ENCODE measurements around the gene SYNE3.
A peak's percentile ranks its signal among the peaks of the same experiment; 100 is the strongest.

Gene SYNE3

DNA sequence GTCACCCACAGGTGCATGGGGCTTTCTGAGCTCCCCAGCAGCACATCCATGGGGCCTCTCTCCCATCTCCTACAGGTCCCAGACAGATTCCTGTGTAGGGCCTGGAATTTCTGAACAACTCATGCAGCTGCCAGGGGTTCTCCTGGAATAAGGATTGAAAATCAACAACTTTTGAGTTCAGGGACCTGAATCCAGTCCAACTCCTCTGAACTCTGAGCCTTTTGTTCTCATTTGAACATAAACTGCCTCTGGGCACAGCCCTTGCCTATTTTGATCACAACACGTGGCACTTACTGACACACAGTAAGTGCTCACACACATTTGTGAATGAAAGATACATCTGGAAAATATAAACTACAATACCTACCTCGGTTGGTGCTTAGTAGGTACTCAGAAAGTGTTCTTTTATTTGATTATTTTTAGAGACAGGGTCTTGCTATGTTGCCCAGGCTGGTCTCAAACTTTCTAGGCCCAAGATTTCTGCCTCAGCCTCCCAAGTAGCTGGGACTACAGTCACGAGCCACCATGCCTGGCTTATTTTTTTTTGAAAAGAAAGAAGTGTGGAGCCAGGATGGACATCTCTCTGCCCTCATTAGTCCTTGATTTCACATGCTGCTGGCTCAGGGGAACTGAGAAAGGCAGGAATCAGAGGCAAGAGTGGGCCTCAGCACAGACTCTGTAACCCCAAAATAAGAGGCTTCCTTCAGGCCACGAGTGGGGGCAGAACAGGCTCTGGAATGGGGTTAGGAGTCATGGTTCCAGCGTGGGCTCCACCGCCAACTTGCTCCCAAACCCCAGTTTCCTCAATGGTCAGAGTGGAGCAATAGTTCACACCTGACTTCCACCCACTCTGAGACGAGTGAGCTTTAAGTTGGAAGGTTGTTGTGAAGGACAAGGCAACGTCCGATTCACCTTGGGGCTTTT is 27.0 kb downstream of the SYNE3 start:
- DNase-seq (ENCODE audit: low read depth in 3 of 3, low spot score in 1 of 3) = no peak

- no peak for DNase-seq (ENCODE audit: low read depth in 3 of 3, low spot score in 1 of 3)
Measured at GRCh38 chr14:95488376-95489213, 27.9 kb downstream of the SYNE3 start.

DNA sequence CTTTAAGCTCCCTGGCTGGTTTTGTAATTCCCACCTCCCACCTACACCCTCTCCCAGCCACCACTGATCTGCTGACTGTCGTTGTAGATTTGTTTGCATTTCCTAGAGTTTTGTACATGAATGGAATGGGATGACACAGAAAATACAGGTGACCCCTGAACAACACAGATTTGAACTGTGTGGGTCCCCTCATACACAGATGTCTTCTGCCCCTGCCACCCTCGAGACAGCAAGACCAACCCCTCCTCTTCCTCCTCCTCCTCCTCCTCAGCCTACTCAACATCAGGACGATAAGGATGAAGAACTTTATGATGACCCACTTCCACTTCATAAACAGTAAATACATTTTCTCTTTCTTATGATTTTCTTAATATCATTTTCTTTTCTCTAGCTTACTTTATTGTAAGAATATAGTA is 28.8 kb downstream of the SYNE3 start:
- no peak for DNase-seq (ENCODE audit: low read depth in 3 of 3, low spot score in 1 of 3)

GRCh38 chr14:95486875-95487668 is 29.4 kb downstream of the SYNE3 start:
- DNase-seq (ENCODE audit: low read depth in 3 of 3, low spot score in 1 of 3) = no peak

- DNase-seq (ENCODE audit: low read depth in 3 of 3, low spot score in 1 of 3) = no peak
Measured at GRCh38 chr14:95485222-95485819, 31.1 kb downstream of the SYNE3 start.

GRCh38 chr14:95484296-95484695 is 32.2 kb downstream of the SYNE3 start:
- DNase-seq (ENCODE audit: low read depth in 3 of 3, low spot score in 1 of 3) = no peak

- no peak for DNase-seq (ENCODE audit: low read depth in 3 of 3, low spot score in 1 of 3)
Measured at GRCh38 chr14:95483309-95484165, 32.9 kb downstream of the SYNE3 start.

DNA sequence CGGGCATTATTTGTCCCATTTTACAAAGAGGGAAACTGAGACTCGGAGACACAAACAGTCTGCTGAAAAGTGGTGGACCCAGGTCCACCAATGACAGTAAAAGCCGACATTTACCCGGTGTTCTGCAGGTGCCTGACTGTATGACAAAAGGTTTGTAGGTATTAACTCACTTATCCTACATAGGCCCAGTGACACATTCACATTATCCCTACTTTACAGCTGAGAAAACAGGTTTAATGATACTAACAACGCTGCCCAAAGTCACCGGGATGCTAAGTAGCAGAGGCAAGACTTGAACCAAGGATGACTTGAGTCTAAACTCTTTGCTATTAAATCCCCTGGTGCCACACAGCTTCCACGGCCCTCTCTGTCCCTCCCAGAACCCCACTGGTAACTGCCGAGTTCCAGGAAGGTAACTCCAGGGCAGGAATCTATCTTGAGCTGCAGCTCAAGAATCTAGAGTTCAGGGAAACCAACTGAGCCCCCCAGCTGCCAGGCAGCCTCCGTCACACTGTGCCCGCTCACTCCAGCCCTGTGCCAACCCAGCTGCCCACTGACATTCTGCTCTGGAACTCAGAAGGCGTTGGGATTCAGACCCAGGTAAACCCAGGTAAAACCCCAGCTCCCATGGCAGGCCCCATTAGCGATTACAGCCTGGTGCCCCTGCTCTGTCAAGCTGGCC is 33.7 kb downstream of the SYNE3 start:
- DNase-seq (ENCODE audit: low read depth in 3 of 3, low spot score in 1 of 3) = no peak

- DNase-seq (ENCODE audit: low read depth in 3 of 3, low spot score in 1 of 3) = no peak
Measured at GRCh38 chr14:95481391-95482022, 34.9 kb downstream of the SYNE3 start.

DNA sequence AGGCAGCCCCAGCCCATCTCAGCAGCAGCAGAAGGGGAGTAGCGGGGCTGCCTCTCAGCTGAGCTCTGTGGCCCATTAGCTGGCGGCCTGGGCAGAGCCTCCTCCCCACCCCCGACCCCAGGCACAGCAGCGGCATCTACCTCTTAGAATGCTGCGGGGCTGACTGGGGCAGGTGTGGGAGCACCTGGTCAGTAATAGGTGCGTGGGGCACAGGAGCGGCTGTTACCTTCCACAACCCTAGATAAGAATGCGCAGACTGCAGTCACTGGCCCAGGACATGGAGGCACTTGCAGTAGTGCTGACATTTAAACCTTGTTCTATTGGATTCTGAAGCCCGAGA is 35.6 kb downstream of the SYNE3 start:
- DNase-seq (ENCODE audit: low read depth in 3 of 3, low spot score in 1 of 3) = no peak

- peak in 1 of 3 donors; percentile 12 for DNase-seq (ENCODE audit: low read depth in 3 of 3, low spot score in 1 of 3)
Measured at GRCh38 chr14:95480109-95480886, 36.2 kb downstream of the SYNE3 start.

DNA sequence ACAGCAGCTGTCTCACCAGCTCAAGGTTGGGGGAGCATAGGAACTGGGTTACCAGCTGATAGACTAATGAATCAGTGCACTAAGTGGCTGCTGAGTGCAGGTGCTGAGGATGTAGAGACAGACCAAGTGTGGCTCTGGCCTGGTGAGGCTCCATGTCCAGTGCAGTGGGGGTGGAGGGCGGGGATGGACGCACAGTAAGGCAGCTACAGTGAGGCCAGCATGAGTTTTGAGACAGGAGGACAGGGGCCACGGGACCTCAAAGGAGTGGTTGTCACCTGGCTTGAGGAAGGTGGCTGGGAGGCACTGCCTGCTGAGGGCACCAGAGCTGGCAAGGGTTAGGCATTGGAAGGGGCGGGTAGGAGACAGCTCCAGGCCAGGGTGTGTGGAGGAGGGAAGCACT is 37.0 kb downstream of the SYNE3 start:
- no peak for DNase-seq (ENCODE audit: low read depth in 3 of 3, low spot score in 1 of 3)

DNA sequence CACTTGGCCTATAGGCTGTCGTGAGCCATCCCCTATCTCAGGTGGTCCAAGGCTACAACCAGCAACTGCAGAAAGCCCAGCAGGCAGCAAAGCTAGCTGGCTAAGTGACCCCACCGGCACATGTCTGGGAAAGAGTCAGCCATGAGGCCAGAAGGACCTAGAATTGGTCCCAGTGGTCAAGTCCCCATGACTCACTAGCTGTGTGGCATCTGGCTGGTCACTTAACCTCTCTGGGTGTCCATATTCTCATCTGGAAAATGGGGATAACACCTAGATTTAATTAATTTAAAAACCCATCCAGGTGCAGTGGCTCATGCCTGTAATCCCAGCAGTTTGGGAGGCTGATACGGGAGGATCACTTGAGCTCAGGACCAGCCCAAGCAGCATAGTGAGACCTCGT is 37.6 kb downstream of the SYNE3 start:
- DNase-seq (ENCODE audit: low read depth in 3 of 3, low spot score in 1 of 3) = no peak

DNA sequence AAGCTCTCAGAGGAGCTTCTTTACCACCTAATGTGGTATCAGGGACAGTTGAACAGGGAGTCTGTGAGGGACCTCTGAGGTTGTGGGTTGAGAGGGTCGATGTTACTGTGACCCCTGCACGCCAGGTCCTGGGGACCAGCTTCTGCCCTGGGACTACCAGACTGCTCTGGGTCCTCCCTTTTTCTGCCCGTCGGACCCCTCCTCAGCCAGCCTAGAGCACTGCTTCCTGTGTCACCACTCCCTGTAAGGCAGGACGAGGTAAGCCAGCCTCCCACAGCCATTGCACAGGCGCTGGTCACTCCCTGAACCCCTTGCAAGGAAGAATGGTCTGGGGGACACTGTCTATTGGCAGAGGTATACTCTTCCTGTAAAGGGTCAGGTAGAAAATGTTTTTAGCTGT is 38.1 kb downstream of the SYNE3 start:
- DNase-seq (ENCODE audit: low read depth in 3 of 3, low spot score in 1 of 3) = no peak

GRCh38 chr14:95477411-95478269 is 38.8 kb downstream of the SYNE3 start:
- no peak for DNase-seq (ENCODE audit: low read depth in 3 of 3, low spot score in 1 of 3)

GRCh38 chr14:95476747-95477146 is 39.7 kb downstream of the SYNE3 start:
- no peak for DNase-seq (ENCODE audit: low read depth in 3 of 3, low spot score in 1 of 3)

- no peak for DNase-seq (ENCODE audit: low read depth in 3 of 3, low spot score in 1 of 3)
Measured at GRCh38 chr14:95475540-95476240, 40.8 kb downstream of the SYNE3 start.
